GM23248 (cell line): Measurements from ENCODE around the gene PDCD1LG2. TPM values are rescaled to one million over a fixed set of nuclear protein-coding genes. Genes with fewer than 3 reads are reported as not detected.

Experiments
- DNase-seq: peaks from one replicate; pipeline ENCODE4 v3.0.0-alpha.2; 2015
- H2AFZ ChIP-seq: fragments of 200-600 bp; sonication (generic); 2 replicates; pipeline ENCODE4 v1.6.1; 2016; ENCODE audit warnings: antibody characterized with exemption
- H3F3A ChIP-seq: fragments of 200-600 bp; sonication (generic); 2 replicates; pipeline ENCODE4 v1.6.1; 2016; ENCODE audit warnings: mild to moderate bottlenecking, antibody characterized with exemption, mixed run types; ENCODE audit not compliant: insufficient read depth
- H3K27ac ChIP-seq: fragments of 200-600 bp; sonication (generic); 2 replicates; pipeline ENCODE4 v1.5.1; 2016; ENCODE audit warnings: mild to moderate bottlenecking
- H3K27me3 ChIP-seq: fragments of 200-600 bp; sonication (generic); replicated peaks from 2 replicates; pipeline ENCODE4 v1.6.1; 2016; ENCODE audit warnings: mild to moderate bottlenecking; ENCODE audit not compliant: insufficient read depth
- H3K36me3 ChIP-seq: fragments of 200-600 bp; sonication (generic); 2 replicates; pipeline ENCODE4 v1.6.1; 2016; ENCODE audit warnings: low read depth, mild to moderate bottlenecking
- H3K4me1 ChIP-seq: fragments of 200-600 bp; sonication (generic); 2 replicates; pipeline ENCODE4 v1.6.1; 2016; ENCODE audit warnings: mild to moderate bottlenecking; ENCODE audit not compliant: insufficient read depth
- H3K4me2 ChIP-seq: fragments of 200-600 bp; sonication (generic); one replicate; pipeline ENCODE4 v1.6.1; 2016; ENCODE audit warnings: mild to moderate bottlenecking; ENCODE audit not compliant: unreplicated experiment
- H3K4me3 ChIP-seq: fragments of 200-600 bp; sonication (generic); 2 replicates; pipeline ENCODE4 v1.5.1; 2016; ENCODE audit warnings: mild to moderate bottlenecking
- H3K79me2 ChIP-seq: fragments of 200-600 bp; sonication (generic); 2 replicates; pipeline ENCODE4 v1.6.1; 2016; ENCODE audit warnings: mild to moderate bottlenecking; ENCODE audit not compliant: insufficient read depth
- H3K9ac ChIP-seq: fragments of 200-600 bp; sonication (generic); 2 replicates; pipeline ENCODE4 v1.6.1; 2016; ENCODE audit warnings: mild to moderate bottlenecking
- H3K9me2 ChIP-seq: fragments of 200-600 bp; sonication (generic); 2 replicates; pipeline ENCODE4 v1.6.1; 2016; ENCODE audit warnings: mixed run types, mild to moderate bottlenecking, moderate library complexity; ENCODE audit not compliant: insufficient read depth
- H3K9me3 ChIP-seq: fragments of 200-600 bp; sonication (generic); one replicate; pipeline ENCODE4 v1.6.1; 2017; ENCODE audit warnings: low read depth
- H4K20me1 ChIP-seq: fragments of 200-600 bp; sonication (generic); 2 replicates; pipeline ENCODE4 v1.6.0; 2016; ENCODE audit not compliant: insufficient read depth
- EZH2 ChIP-seq: fragments of 200-600 bp; sonication (generic); IDR thresholded peaks from 2 replicates; pipeline ENCODE4 v1.6.1; 2018; ENCODE audit warnings: antibody characterized with exemption, mild to moderate bottlenecking; ENCODE audit not compliant: insufficient read depth, poor library complexity, severe bottlenecking
- EZH2phosphoT487 ChIP-seq: fragments of 200-600 bp; sonication (generic); IDR thresholded peaks from 2 replicates; pipeline ENCODE4 v1.6.1; 2018; ENCODE audit warnings: antibody characterized with exemption, moderate library complexity, mild to moderate bottlenecking, low read depth; ENCODE audit not compliant: insufficient read depth
- WGBS, 2 experiments: methylation state at CpG; one replicate each; pipeline ENCODE4 v1.1.6; 2015 to 2017; ENCODE audit warnings: low lambda C conversion rate in 2 of 2, low coverage in 1 of 2; ENCODE audit errors: missing lambda C conversion rate in 2 of 2; 5-methylcytosine and 5-hydroxymethylcytosine counted together
- in situ Hi-C: fragments of 300-500 bp; cut with MboI; formaldehyde crosslinking; loops from 2 replicates; pipeline ENCODE4 v1.15.0; 2020
- polyA plus RNA-seq: library from polyadenylated mRNA; unstranded; fragments of >200 nt; fragmentation: Nextera tagmentation; extraction: Ambion mirVana; gene quantifications from 2 replicates; pipeline ENCODE4 v1.2.1, GENCODE V29; 2016
- total RNA-seq: library from RNA; depleted of rRNA; stranded (reverse); fragments of >200 nt; shearing (Covaris generic); gene quantifications from 2 replicates; pipeline ENCODE4 v1.2.3, GENCODE V29; 2014

PDCD1LG2 gene
- total and polyA plus RNA-seq, 2 experiments from 2014 or later, result 31.7 to 34.7 TPM

- Histone ChIP-seq H4K20me1 (no peaks in the 10 kb centered on the region), H3K9me2 (0 out of 2 replicates have a peak, but pooled peaks cover 2% of the 10 kb centered on the region), H3K36me3 (no peaks in the 10 kb centered on the region), H3K27ac (no peak overlapping the region), H3K79me2 (peaks cover 93% of the 10 kb centered on the region), H3K9me3 (no peaks in the 10 kb centered on the region), H3K27me3 (no peaks in the 10 kb centered on the region), H3K9ac (no peak overlapping the region), H3K4me2 (no peak overlapping the region), H3F3A (peaks cover 38% of the 10 kb centered on the region), H2AFZ (no peak overlapping the region), H3K4me3 (no peak overlapping the region), H3K4me1 (peaks cover 47% of the 10 kb centered on the region)
- in situ Hi-C loops, result no loop called here
- DNase-seq, result no peak
- 96 to 97% methylated on average over 10 of the region's 10 CpGs for WGBS, 2 experiments
- TF ChIP-seq EZH2, result no peak
Measured at GRCh38 chr9:5516453-5517220, 6.3 kb downstream of the PDCD1LG2 start.

GRCh38 chr9:5518171-5518936 is 8.0 kb downstream of the PDCD1LG2 start:
- Histone ChIP-seq H4K20me1 (no peaks in the 10 kb centered on the region), H3K4me1 (peaks cover 30% of the 10 kb centered on the region), H3K4me2 (peak overlapping the region; percentile 64), H3K27me3 (no peaks in the 10 kb centered on the region), H2AFZ (no peak overlapping the region), H3K9ac (no peak overlapping the region), H3K9me3 (no peaks in the 10 kb centered on the region), H3K79me2 (peaks cover 83% of the 10 kb centered on the region), H3K4me3 (peak overlapping the region; percentile 21; the same call in 1 of the 2 replicates), H3F3A (peaks cover 22% of the 10 kb centered on the region), H3K9me2 (0 out of 2 replicates have a peak, but pooled peaks cover 7% of the 10 kb centered on the region), H3K36me3 (peaks cover 9% of the 10 kb centered on the region), H3K27ac (peak overlapping the region; percentile 31)
- TF ChIP-seq EZH2 (no peak), EZH2phosphoT487 (no peak)
- 0 to 2% methylated on average over 2 of the region's 2 CpGs for WGBS, 2 experiments
- peak; percentile 69 for DNase-seq
- in situ Hi-C loops, result no loop called here

DNA sequence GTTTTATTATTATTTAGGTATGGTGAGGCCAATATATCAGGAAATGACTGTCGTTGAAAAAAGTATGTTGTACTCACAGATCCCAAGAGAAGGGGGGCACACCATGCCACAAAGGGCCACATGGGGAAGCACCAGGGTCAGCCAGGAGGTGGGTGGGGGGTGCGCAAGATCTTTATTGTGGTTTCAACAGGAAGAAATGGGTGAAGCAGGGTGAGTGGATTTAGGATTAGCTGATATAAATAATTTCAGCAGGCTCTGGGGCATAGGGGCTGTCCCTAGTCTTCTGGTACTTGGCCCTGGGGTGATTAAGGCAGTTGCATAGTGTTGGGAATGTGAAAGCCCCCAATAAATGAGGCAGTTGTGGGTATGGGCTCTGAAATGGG is 8.6 kb downstream of the PDCD1LG2 start:
- no peak for TF ChIP-seq EZH2
- no peak for TF ChIP-seq EZH2phosphoT487
- Histone ChIP-seq H3K27ac (0 out of 2 replicates have a peak overlapping the region, but pooled peaks have one; percentile 31), H3K9ac (no peak overlapping the region), H3F3A (peaks cover 22% of the 10 kb centered on the region), H3K4me3 (no peak overlapping the region), H3K9me3 (no peaks in the 10 kb centered on the region), H4K20me1 (no peaks in the 10 kb centered on the region), H2AFZ (no peak overlapping the region), H3K36me3 (peaks cover 11% of the 10 kb centered on the region), H3K4me1 (peaks cover 24% of the 10 kb centered on the region), H3K4me2 (peak overlapping the region; percentile 64), H3K79me2 (peaks cover 77% of the 10 kb centered on the region), H3K27me3 (no peaks in the 10 kb centered on the region), H3K9me2 (0 out of 2 replicates have a peak, but pooled peaks cover 7% of the 10 kb centered on the region)
- WGBS, 2 experiments, result 97 to 100% methylated on average over 2 of the region's 2 CpGs
- no peak for DNase-seq
- in situ Hi-C loops, result no loop called here

DNA sequence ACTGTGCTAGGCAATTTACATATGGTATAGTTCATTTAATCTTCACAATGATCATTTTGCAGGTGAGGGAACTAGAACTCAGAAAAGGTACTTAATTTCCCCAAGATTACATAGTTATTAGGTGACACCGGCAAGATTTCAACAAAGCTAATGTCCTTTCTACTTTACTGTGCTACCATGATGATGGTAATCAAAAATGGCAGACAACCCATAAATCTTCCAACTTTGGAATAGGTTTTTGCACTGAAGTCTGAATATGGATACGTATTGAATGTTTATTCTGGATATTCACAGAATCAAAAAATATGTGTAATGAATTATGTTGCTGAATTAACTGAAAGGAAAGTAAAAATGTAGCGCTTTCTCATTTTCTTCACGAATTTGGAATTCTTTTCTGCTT is 13.8 kb downstream of the PDCD1LG2 start:
- Histone ChIP-seq H3K9me2 (0 out of 2 replicates have a peak, but pooled peaks cover 7% of the 10 kb centered on the region), H3F3A (peaks cover 2% of the 10 kb centered on the region; the same call in 1 of the 2 replicates), H3K27ac (no peak overlapping the region), H3K9me3 (no peaks in the 10 kb centered on the region), H4K20me1 (no peaks in the 10 kb centered on the region), H3K27me3 (no peaks in the 10 kb centered on the region), H3K9ac (no peak overlapping the region), H3K4me3 (no peak overlapping the region), H3K36me3 (peaks cover 14% of the 10 kb centered on the region), H2AFZ (no peak overlapping the region), H3K4me2 (no peak overlapping the region), H3K4me1 (peaks cover under 1% of the 10 kb centered on the region; the same call in 1 of the 2 replicates), H3K79me2 (peaks cover 38% of the 10 kb centered on the region)
- DNase-seq, result no peak
- 96 to 98% methylated on average over 4 of the region's 4 CpGs for WGBS, 2 experiments
- TF ChIP-seq EZH2, result no peak
- no peak for TF ChIP-seq EZH2phosphoT487
- in situ Hi-C loops, result no loop called here
